ENCODE measurements around the gene GPSM1.

GPSM1 gene

GRCh38 chr9:136387217-136387616 is 59.9 kb downstream of the GPSM1 start:
- FAIRE-seq, result no peak
- no peak for DNase-seq (ENCODE audit: insufficient read length, low spot score)

- DNase-seq (ENCODE audit: insufficient read length, low spot score) (no peak), FAIRE-seq (no peak)
These were observed 62.1 kb downstream of the GPSM1 start for GRCh38 chr9:136389396-136389795.

GRCh38 chr9:136391737-136392537 is 64.6 kb downstream of the GPSM1 start:
- DNase-seq (ENCODE audit: insufficient read length, low spot score) (no peak), FAIRE-seq (no peak)

GRCh38 chr9:136392538-136393449 is 65.5 kb downstream of the GPSM1 start:
- FAIRE-seq (no peak), DNase-seq (ENCODE audit: insufficient read length, low spot score) (no peak)

- no peak for FAIRE-seq
- no peak for DNase-seq (ENCODE audit: insufficient read length, low spot score)
These were observed 66.2 kb downstream of the GPSM1 start for GRCh38 chr9:136393531-136393930.

- DNase-seq (ENCODE audit: insufficient read length, low spot score) (no peak), FAIRE-seq (no peak)
These were observed 67.1 kb downstream of the GPSM1 start for GRCh38 chr9:136394312-136395019.

GRCh38 chr9:136395020-136395340 is 67.6 kb downstream of the GPSM1 start:
- DNase-seq (ENCODE audit: insufficient read length, low spot score) (no peak), FAIRE-seq (no peak)

GRCh38 chr9:136395345-136396218 is 68.2 kb downstream of the GPSM1 start:
- FAIRE-seq, result no peak
- DNase-seq (ENCODE audit: insufficient read length, low spot score), result no peak

- no peak for FAIRE-seq
- no peak for DNase-seq (ENCODE audit: insufficient read length, low spot score)
These were observed 68.8 kb downstream of the GPSM1 start for GRCh38 chr9:136396219-136396515.

- no peak for DNase-seq (ENCODE audit: insufficient read length, low spot score)
- FAIRE-seq, result no peak
These were observed 70.3 kb downstream of the GPSM1 start for GRCh38 chr9:136397643-136398042.

- no peak for DNase-seq (ENCODE audit: insufficient read length, low spot score)
These were observed 70.9 kb downstream of the GPSM1 start for GRCh38 chr9:136398286-136398685.

GRCh38 chr9:136399176-136400037 is 72.1 kb downstream of the GPSM1 start:
- DNase-seq (ENCODE audit: insufficient read length, low spot score), result peak; percentile 5
- no peak for FAIRE-seq

More at GRCh38 chr9:136398286-136398685, 70.9 kb downstream of the GPSM1 start:
- no peak for FAIRE-seq

GRCh38 chr9:136400038-136400834 is 72.9 kb downstream of the GPSM1 start, which contains the start of gene SNAPC4:
TSS of gene SNAPC4 (minus strand) at chr9:136400170. CDS start at chr9:136398428, 1,742 bp downstream.
- DNase-seq (ENCODE audit: insufficient read length, low spot score), result peak; percentile 91
- FAIRE-seq, result peak; percentile 4

GRCh38 chr9:136401173-136401922 is 74.0 kb downstream of the GPSM1 start:
- no peak for DNase-seq (ENCODE audit: insufficient read length, low spot score)

GRCh38 chr9:136402067-136402466 is 74.7 kb downstream of the GPSM1 start:
- DNase-seq (ENCODE audit: insufficient read length, low spot score) (no peak), FAIRE-seq (no peak)

More at GRCh38 chr9:136401173-136401922, 74.0 kb downstream of the GPSM1 start:
- no peak for FAIRE-seq

- DNase-seq (ENCODE audit: insufficient read length, low spot score), result no peak
- no peak for FAIRE-seq
These were observed 76.2 kb downstream of the GPSM1 start for GRCh38 chr9:136403538-136403914.

- no peak for FAIRE-seq
- DNase-seq (ENCODE audit: insufficient read length, low spot score), result no peak
These were observed 76.8 kb downstream of the GPSM1 start for GRCh38 chr9:136403915-136404800.
